Measurements from ENCODE around the gene WAS. TPM values are rescaled to one million over a fixed set of nuclear protein-coding genes. Genes with fewer than 3 reads are reported as not detected.

Gene WAS
- total and polyA plus RNA-seq, 2 experiments from 2014 or later: 0.32 to 0.56 TPM

DNA sequence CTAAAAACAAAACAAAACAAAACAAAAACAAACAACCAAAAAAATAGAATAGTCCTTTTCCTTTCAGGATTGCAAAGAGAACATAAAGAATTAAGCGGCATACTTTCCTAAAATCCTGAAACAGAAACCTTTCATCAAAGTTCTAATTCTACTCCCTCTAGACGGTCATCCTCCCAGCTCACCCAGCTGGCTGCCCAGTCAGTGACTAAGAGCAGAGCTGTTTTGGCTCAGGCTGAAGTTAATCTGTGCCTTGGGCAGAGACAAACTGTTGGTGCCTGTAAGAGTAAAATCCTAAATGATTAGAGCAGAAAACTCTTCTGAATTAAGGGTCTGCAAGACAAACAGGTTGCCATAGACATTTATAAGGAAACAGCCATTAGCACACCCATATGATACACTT lies 17.6 kb upstream of the WAS start:
- no peak for DNase-seq (ENCODE audit: low spot score)
- Histone ChIP-seq H3K79me2 (replicated peaks; ENCODE audit: insufficient read depth) (no peaks in the 10 kb centered on the region), H4K20me1 (replicated peaks; ENCODE audit: insufficient read depth) (no peaks in the 10 kb centered on the region), H3K4me3 (no peak overlapping the region), H3K27ac (ENCODE audit: low read depth) (no peak overlapping the region), H3F3A (replicated peaks; ENCODE audit: low read depth) (no peaks in the 10 kb centered on the region), H3K27me3 (ENCODE audit: insufficient read depth) (no peaks in the 10 kb centered on the region), H2AFZ (no peak overlapping the region), H3K4me1 (ENCODE audit: insufficient read depth) (no peaks in the 10 kb centered on the region), H3K9me2 (ENCODE audit: insufficient read depth) (no peaks in the 10 kb centered on the region), H3K36me3 (ENCODE audit: insufficient read depth) (no peaks in the 10 kb centered on the region), H3K4me2 (no peak overlapping the region)
- Mint-ChIP-seq H3K27ac (no peak overlapping the region), H3K36me3 (ENCODE audit: low read depth) (peaks cover 2% of the 10 kb centered on the region; the same call in 2 of the 3 replicates), H3K4me1 (no peaks in the 10 kb centered on the region), H3K9me3 (peaks cover 3% of the 10 kb centered on the region; the same call in 2 of the 3 replicates), H3K4me3 (no peak overlapping the region), H3K27me3 (ENCODE audit: insufficient read depth, low read depth, poor library complexity) (peaks cover 2% of the 10 kb centered on the region)
- TF ChIP-seq EZH2phosphoT487 (IDR thresholded peaks at IDR 0.05; ENCODE audit: unreplicated experiment): no peak
- no peak for TF ChIP-seq JUNB (IDR thresholded peaks at IDR 0.05; ENCODE audit: unreplicated experiment)
- no peak for TF ChIP-seq REST (IDR thresholded peaks at IDR 0.05; ENCODE audit: unreplicated experiment)
- TF ChIP-seq NANOG (IDR thresholded peaks at IDR 0.05; ENCODE audit: borderline replicate concordance): no peak
- no peak for TF ChIP-seq STAT1 (IDR thresholded peaks at IDR 0.05; ENCODE audit: unreplicated experiment)
- TF ChIP-seq, protein P1, sequence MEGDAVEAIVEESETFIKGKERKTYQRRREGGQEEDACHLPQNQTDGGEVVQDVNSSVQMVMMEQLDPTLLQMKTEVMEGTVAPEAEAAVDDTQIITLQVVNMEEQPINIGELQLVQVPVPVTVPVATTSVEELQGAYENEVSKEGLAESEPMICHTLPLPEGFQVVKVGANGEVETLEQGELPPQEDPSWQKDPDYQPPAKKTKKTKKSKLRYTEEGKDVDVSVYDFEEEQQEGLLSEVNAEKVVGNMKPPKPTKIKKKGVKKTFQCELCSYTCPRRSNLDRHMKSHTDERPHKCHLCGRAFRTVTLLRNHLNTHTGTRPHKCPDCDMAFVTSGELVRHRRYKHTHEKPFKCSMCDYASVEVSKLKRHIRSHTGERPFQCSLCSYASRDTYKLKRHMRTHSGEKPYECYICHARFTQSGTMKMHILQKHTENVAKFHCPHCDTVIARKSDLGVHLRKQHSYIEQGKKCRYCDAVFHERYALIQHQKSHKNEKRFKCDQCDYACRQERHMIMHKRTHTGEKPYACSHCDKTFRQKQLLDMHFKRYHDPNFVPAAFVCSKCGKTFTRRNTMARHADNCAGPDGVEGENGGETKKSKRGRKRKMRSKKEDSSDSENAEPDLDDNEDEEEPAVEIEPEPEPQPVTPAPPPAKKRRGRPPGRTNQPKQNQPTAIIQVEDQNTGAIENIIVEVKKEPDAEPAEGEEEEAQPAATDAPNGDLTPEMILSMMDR (conservative IDR thresholded peaks at IDR 0.05; ENCODE audit: low read depth in 2 of 2): no peak
- no peak for TF ChIP-seq EZH2 (IDR thresholded peaks at IDR 0.05; ENCODE audit: low read depth, unreplicated experiment)
- no peak for TF ChIP-seq ZNF462 (CRISPR knock-in tag; IDR thresholded peaks at IDR 0.05)
- TF ChIP-seq ETS1 (IDR thresholded peaks at IDR 0.05): no peak
- no peak for TF ChIP-seq ZNF114 (CRISPR knock-in tag; IDR thresholded peaks at IDR 0.05)
- no peak for TF ChIP-seq CREB1 (CRISPR knock-in tag; IDR thresholded peaks at IDR 0.05; ENCODE audit: low read depth)
- no peak for TF ChIP-seq ZNF331 (CRISPR knock-in tag; IDR thresholded peaks at IDR 0.05; ENCODE audit: low read depth)
- no peak for TF ChIP-seq POLR2AphosphoS5 (IDR thresholded peaks at IDR 0.05; ENCODE audit: low read depth)
- no peak for ATAC-seq
